ENCODE measurements around the gene FAM50A.

The FAM50A gene

GRCh38 chrX:154403192-154403591 is 40.7 kb upstream of the FAM50A start:
- Histone ChIP-seq H3K9me2 (replicated peaks; ENCODE audit: insufficient read depth, low read length) (no peaks in the 10 kb centered on the region), H3K4me2 (ENCODE audit: low read depth, low read length, poor library complexity, severe bottlenecking) (no peak overlapping the region), H3K27ac (ENCODE audit: low read depth, low read length) (no peak overlapping the region), H2AFZ (ENCODE audit: low read depth, low read length, severe bottlenecking) (no peak overlapping the region), H3K9ac (ENCODE audit: low read length) (no peak overlapping the region), H4K20me1 (ENCODE audit: low read depth, low read length) (no peaks in the 10 kb centered on the region; the same call in 1 of the 2 replicates), H3F3A (ENCODE audit: insufficient read depth) (peaks cover 45% of the 10 kb centered on the region), H3K79me2 (ENCODE audit: insufficient read depth, low read length) (peaks cover 10% of the 10 kb centered on the region; the same call in 1 of the 2 replicates), H3K9me3 (ENCODE audit: insufficient read depth, low read length) (no peaks in the 10 kb centered on the region), H3K36me3 (ENCODE audit: low read length) (peaks cover 12% of the 10 kb centered on the region), H3K27me3 (ENCODE audit: low read length) (no peaks in the 10 kb centered on the region), H3K4me3 (ENCODE audit: insufficient read depth, low read length, poor library complexity, severe bottlenecking) (no peak overlapping the region)
- TF ChIP-seq EZH2phosphoT487 (conservative IDR thresholded peaks at IDR 0.05; ENCODE audit: low read length) (no peak), CTCF (IDR thresholded peaks at IDR 0.05; ENCODE audit: insufficient read depth, low read length, poor library complexity, severe bottlenecking) (no peak)

- H3F3A ChIP-seq (ENCODE audit: insufficient read depth): peaks cover 39% of the 10 kb centered on the region
- H3K9me3 ChIP-seq (ENCODE audit: insufficient read depth, low read length): no peaks in the 10 kb centered on the region
- no peaks in the 10 kb centered on the region for H3K9me2 ChIP-seq (replicated peaks; ENCODE audit: insufficient read depth, low read length)
- peaks cover 6% of the 10 kb centered on the region; the same call in 1 of the 2 replicates for H3K79me2 ChIP-seq (ENCODE audit: insufficient read depth, low read length)
- no peaks in the 10 kb centered on the region; the same call in 1 of the 2 replicates for H4K20me1 ChIP-seq (ENCODE audit: low read depth, low read length)
- peaks cover 11% of the 10 kb centered on the region for H3K36me3 ChIP-seq (ENCODE audit: low read length)
- H2AFZ ChIP-seq (ENCODE audit: low read depth, low read length, severe bottlenecking): no peak overlapping the region
- no peak overlapping the region for H3K4me2 ChIP-seq (ENCODE audit: low read depth, low read length, poor library complexity, severe bottlenecking)
- no peak overlapping the region for H3K27ac ChIP-seq (ENCODE audit: low read depth, low read length)
- no peak overlapping the region for H3K9ac ChIP-seq (ENCODE audit: low read length)
- no peak for TF ChIP-seq CTCF (IDR thresholded peaks at IDR 0.05; ENCODE audit: insufficient read depth, low read length, poor library complexity, severe bottlenecking)
- no peak for TF ChIP-seq EZH2phosphoT487 (conservative IDR thresholded peaks at IDR 0.05; ENCODE audit: low read length)
- H3K27me3 ChIP-seq (ENCODE audit: low read length): no peaks in the 10 kb centered on the region
- H3K4me3 ChIP-seq (ENCODE audit: insufficient read depth, low read length, poor library complexity, severe bottlenecking): no peak overlapping the region
Measured at GRCh38 chrX:154403858-154404257, 40.1 kb upstream of the FAM50A start.

GRCh38 chrX:154404625-154405192 is 39.2 kb upstream of the FAM50A start:
- Histone ChIP-seq H3K4me3 (ENCODE audit: insufficient read depth, low read length, poor library complexity, severe bottlenecking) (no peak overlapping the region), H2AFZ (ENCODE audit: low read depth, low read length, severe bottlenecking) (no peak overlapping the region), H3K4me2 (ENCODE audit: low read depth, low read length, poor library complexity, severe bottlenecking) (no peak overlapping the region), H3K36me3 (ENCODE audit: low read length) (peaks cover 3% of the 10 kb centered on the region; the same call in 1 of the 2 replicates), H3K79me2 (ENCODE audit: insufficient read depth, low read length) (no peaks in the 10 kb centered on the region), H3F3A (ENCODE audit: insufficient read depth) (peaks cover 31% of the 10 kb centered on the region), H4K20me1 (ENCODE audit: low read depth, low read length) (no peaks in the 10 kb centered on the region), H3K27ac (ENCODE audit: low read depth, low read length) (no peak overlapping the region), H3K27me3 (ENCODE audit: low read length) (no peaks in the 10 kb centered on the region), H3K9me3 (ENCODE audit: insufficient read depth, low read length) (no peaks in the 10 kb centered on the region), H3K9me2 (replicated peaks; ENCODE audit: insufficient read depth, low read length) (no peaks in the 10 kb centered on the region), H3K9ac (ENCODE audit: low read length) (no peak overlapping the region)
- TF ChIP-seq EZH2phosphoT487 (conservative IDR thresholded peaks at IDR 0.05; ENCODE audit: low read length) (no peak), CTCF (IDR thresholded peaks at IDR 0.05; ENCODE audit: insufficient read depth, low read length, poor library complexity, severe bottlenecking) (no peak)
